AG20443 (cell line): Measurements from ENCODE around the gene PREB.

Source experiments
- DNase-seq: peaks from one replicate; pipeline ENCODE4 v3.0.0; 2012; ENCODE audit warnings: low spot score, mixed read lengths

PREB gene

GRCh38 chr2:27152102-27152795, 17.8 kb upstream of the PREB start:
- peak; percentile 11 for DNase-seq

- DNase-seq = no peak
Measured at GRCh38 chr2:27150639-27151230, 16.3 kb upstream of the PREB start.

GRCh38 chr2:27149570-27150405, 15.4 kb upstream of the PREB start:
- peak; percentile 7 for DNase-seq

GRCh38 chr2:27148801-27149439, 14.5 kb upstream of the PREB start, which contains the start of gene TCF23:
Gene TCF23, plus strand, starts transcription at chr2:27149004. Its CDS starts 130 bp downstream, at chr2:27149134.
- DNase-seq = no peak

GRCh38 chr2:27147935-27148334, 13.5 kb upstream of the PREB start:
- DNase-seq = no peak

GRCh38 chr2:27145682-27146081, 11.2 kb upstream of the PREB start:
- DNase-seq = no peak

- DNase-seq = no peak
Measured at GRCh38 chr2:27143285-27143684, 8.8 kb upstream of the PREB start.

GRCh38 chr2:27139310-27139709, 4.9 kb upstream of the PREB start, which contains the start of gene PRR30:
Gene PRR30, minus strand, starts transcription at chr2:27139410. Its CDS starts 1,081 bp downstream, at chr2:27138329.
- DNase-seq = no peak

GRCh38 chr2:27138111-27138510, 3.7 kb upstream of the PREB start:
- no peak for DNase-seq

GRCh38 chr2:27137322-27137935, 3.0 kb upstream of the PREB start:
- DNase-seq = no peak

- DNase-seq = no peak
Measured at GRCh38 chr2:27136751-27137150, 2.3 kb upstream of the PREB start.

GRCh38 chr2:27135478-27135955, 1.1 kb upstream of the PREB start:
- no peak for DNase-seq

- no peak for DNase-seq
Measured at GRCh38 chr2:27134781-27135477, 493 bp upstream of the PREB start.

- no peak for DNase-seq
Measured at GRCh38 chr2:27133195-27133875, 1.1 kb downstream of the PREB start.

- no peak for DNase-seq
Measured at GRCh38 chr2:27131429-27131828, 3.0 kb downstream of the PREB start.

- no peak for DNase-seq
Measured at GRCh38 chr2:27130396-27130795, 4.0 kb downstream of the PREB start.

GRCh38 chr2:27128668-27129571, 5.5 kb downstream of the PREB start:
- no peak for DNase-seq

- no peak for DNase-seq
Measured at GRCh38 chr2:27127883-27128667, 6.4 kb downstream of the PREB start.
